Measurements from ENCODE around the gene CACNA1B.
"Not testable (repeated sequence)": the region's sequence is repeated elsewhere in the genome, so short reads cannot be mapped to it uniquely, and the experiment has no call there.

Gene CACNA1B

GRCh38 chr9:137988701-137989100 lies 111.1 kb downstream of the CACNA1B start:
- no peak for DNase-seq

DNA sequence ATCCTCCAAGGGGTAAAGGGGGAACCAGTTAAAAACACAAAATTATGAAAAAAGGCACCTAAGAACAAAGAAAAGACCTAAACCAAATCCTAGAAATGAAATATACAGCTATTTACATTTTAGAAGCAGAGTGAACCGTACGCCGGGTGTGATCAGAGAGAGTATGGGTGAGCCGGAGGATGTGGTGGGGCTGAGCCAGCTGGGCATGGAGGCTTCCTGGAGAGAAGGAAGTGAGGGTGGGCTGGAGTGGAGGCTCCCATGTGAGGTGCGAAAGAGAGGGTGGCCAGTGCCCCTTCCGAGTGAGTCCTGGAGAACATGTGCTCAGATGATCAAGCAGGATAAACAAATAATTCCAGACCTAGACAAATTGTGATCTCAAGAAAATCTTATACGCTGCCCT lies 111.6 kb downstream of the CACNA1B start:
- no peak for DNase-seq

- no peak for DNase-seq
Observed at GRCh38 chr9:137989999-137990715, 112.6 kb downstream of the CACNA1B start.

GRCh38 chr9:138003485-138004190 lies 126.1 kb downstream of the CACNA1B start:
- no peak for DNase-seq

- no peak for DNase-seq
Observed at GRCh38 chr9:138006576-138007233, 129.1 kb downstream of the CACNA1B start.

DNA sequence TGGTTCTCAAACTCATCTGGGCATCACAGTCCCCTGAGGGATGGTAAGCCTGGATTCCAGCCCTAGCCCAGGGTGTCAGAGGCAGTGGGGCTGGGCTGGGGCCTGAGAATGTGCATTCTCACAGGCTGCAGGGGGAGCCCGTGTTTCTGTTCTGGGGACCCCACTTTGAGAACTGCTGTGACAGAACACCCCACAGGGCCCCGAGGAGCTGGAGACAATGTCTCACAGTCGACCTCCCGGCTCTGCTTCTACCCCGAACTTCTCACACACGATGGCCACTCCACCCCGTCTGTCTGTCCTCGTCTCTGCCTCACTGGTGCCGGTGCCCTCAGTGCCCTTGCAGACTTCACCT lies 130.0 kb downstream of the CACNA1B start:
- no peak for DNase-seq

DNA sequence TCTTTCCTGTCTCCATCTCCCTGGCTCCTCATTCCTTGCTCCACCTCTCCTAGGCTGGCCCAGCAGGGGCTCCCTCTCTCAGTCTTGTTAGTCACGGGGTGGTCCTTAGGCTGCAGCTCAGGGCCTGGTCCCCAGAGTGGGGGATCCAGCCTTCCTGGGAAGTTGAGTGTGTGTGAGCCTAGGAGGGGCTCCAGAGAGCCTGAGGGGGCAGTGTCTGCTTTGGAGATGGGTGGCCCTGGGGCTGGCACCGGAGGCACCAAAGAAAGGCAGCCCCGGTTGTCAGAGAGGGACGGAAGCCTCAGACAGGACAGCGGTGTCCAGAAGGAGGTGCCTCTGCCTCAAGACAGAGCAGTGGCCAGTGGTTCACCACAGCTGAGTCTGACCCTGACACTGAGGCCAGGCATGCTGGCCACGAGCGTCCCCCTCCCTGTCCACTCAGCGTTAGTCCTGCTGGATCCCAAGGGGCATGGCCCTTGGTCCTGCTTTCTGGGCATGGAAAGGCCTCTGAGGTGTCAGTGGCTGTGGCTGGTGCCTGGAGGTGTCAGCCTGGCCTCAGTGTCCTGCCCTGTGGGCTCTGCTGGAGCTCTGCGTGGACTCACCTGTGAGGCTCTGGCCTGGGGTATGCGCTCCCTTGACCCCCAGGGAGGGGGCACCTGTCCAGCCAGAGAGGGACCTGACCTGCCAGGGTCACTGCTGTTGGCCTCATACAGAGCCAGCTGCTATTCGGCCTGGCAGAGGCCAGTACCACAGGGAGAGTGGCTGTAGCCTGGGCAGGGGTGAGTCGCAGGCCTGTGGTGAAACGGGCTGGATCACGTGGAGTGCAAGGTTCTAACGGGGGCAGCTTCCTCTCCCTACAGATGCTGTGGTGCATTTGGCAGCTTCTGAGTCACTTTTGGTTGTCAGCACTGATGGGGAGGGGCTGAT lies 130.6 kb downstream of the CACNA1B start:
- no peak for DNase-seq

GRCh38 chr9:138009016-138009802 lies 131.6 kb downstream of the CACNA1B start:
- DNase-seq, result no peak

- no peak for DNase-seq
Observed at GRCh38 chr9:138009803-138010690, 132.5 kb downstream of the CACNA1B start.

- DNase-seq, result no peak
Observed at GRCh38 chr9:138010861-138011260, 133.3 kb downstream of the CACNA1B start.

DNA sequence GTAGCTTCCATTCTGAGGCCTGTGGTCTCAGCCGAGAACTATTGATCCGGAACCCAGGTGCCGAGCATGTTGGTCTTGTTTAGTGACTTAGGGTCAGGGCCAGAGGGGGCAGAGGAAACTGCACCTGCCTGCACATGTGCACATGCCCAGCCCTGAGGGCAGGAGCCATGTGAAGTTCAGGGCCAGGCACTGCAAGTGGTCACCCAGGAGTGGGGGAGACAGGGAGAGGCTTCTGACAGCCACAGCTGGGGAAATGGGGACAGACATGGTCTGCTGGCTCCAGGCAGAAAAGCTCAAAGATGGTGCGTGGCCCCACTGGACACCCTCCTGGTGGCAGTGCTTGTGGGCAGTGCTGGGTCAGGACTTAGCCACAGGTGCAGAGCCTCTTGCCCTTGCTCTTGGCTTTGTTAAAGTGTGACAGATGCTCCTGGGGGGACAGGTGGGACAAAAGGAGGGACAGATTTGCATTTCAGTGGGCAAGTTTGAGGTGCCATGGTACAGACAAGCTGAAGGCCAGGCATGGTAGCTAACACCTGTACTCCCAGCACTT lies 134.4 kb downstream of the CACNA1B start:
- no peak for DNase-seq

DNA sequence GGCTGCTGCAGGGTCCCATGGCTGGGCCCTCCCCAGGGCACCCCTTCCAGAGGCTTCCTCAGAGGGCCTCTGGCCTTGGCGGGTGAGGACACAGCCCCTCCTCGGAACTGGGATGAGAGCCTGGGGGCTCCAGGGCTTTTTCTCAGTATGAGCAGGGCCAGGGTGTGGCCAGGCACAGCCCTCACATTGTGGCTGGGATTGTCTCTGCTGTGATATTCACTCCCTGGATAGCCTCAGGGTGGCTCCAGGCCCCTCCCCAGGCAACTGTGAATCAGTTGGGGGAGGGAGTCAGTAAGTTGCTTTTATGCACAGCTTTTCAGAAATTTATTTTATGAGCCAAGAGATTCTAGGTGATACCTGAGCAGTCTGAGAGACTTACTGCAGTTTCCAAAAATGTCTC lies 135.7 kb downstream of the CACNA1B start:
- no peak for DNase-seq

DNA sequence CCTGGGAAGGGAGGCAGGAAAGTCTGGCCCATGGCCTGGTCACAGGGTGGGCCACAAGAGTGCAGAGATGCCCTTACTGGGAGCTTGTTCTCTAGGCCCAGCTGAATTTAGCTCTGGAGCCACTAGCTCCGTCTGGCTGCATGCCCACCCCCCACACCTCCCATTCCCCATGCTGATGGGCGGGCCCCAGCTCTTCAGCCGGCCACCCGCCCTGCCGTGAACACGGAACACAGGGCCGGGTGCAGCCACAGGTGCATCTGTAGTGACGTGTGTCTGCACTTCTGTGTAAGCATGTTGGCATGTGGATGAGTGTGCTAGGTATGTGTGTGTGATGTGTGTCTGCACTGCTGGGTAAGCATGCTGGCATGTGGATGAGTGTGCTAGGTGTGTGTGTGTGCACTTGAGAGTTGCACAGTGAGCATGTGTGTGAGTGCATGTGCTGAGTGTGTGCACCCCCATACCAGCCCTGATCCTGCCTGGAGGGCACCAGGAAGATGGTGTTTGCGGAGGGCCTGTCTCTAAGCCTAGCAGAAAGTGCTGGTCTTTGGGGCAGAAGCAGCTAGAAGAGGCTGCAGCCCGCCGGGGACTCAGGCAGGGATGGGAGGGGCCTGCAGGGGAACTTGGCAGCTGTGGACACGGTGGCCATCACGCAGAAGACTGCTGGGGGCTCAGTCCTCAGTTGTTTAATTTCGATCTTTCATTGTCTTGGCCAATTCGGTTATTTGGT lies 136.4 kb downstream of the CACNA1B start:
- no peak for DNase-seq

GRCh38 chr9:138014563-138014945 lies 137.0 kb downstream of the CACNA1B start:
- no peak for DNase-seq

DNA sequence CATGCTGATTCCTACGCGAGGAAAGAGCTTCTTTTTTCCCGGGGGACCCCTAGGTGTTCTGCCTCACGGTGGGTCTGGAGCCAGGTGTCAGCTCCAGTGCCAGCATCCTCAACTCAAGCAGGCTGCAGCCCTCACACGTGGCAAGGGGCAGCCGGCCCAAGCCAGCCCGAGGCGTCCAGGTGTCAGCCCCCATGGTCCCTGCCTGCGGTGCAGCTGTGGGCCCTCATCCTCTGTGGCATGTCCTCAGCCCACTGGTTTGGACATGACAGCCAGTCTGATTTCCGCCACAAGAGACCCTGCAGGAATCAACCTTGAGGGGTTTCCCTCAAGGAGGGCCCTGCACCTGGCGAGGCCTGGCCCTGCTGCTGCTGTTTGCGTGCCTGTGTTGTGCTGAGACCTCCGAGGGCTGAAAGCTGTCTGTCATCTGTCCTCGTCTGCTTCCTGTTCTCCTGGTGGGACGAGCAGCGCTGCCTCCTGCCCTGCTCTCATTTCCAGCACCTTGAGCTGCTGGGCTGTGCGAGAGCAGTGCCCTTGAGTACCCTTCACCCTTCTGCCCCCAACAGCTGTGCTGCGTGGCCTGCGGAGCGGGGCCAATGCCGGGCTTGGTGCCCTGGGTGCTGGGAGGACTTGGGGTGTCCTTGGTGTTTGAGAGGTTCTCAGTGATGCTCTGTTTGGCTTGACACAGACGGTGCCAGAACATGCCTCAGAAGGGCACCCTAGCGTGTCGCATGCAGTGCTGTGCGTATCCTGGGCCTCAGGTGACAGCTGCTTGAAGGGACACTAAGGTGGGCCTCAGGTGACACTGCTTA lies 137.6 kb downstream of the CACNA1B start:
- DNase-seq, result no peak

- no peak for DNase-seq
Observed at GRCh38 chr9:138016406-138017187, 139.0 kb downstream of the CACNA1B start.

- no peak for DNase-seq
Observed at GRCh38 chr9:138017200-138017599, 139.6 kb downstream of the CACNA1B start.

GRCh38 chr9:138019514-138019913 lies 141.9 kb downstream of the CACNA1B start:
- not testable (repeated sequence) for DNase-seq
